Adipocyte (in vitro differentiated cells): Measurements from ENCODE around the gene ARHGAP24.

Source experiments
- DNase-seq: peaks from one replicate; pipeline ENCODE4 v3.0.0-alpha.2; 2015; ENCODE audit warnings: low read depth
- H3K27me3 ChIP-seq: replicated peaks from 2 replicates; pipeline ENCODE4 v1.7.0; 2013; ENCODE audit warnings: mild to moderate bottlenecking, low read length, moderate library complexity; ENCODE audit not compliant: control insufficient read depth, insufficient read depth
- H3K36me3 ChIP-seq: 2 replicates; pipeline ENCODE4 v1.7.0; 2013; ENCODE audit warnings: low read length, mild to moderate bottlenecking, moderate library complexity; ENCODE audit not compliant: control insufficient read depth, insufficient read depth, severe bottlenecking
- H3K4me1 ChIP-seq: 2 replicates; pipeline ENCODE4 v1.7.0; 2013; ENCODE audit warnings: mild to moderate bottlenecking, low read length, moderate library complexity; ENCODE audit not compliant: control insufficient read depth, insufficient read depth
- H3K4me3 ChIP-seq: 2 replicates; pipeline ENCODE4 v1.7.0; 2013; ENCODE audit warnings: mild to moderate bottlenecking, low read length, moderate library complexity
- H3K9ac ChIP-seq: 2 replicates; pipeline ENCODE4 v1.7.0; 2013; ENCODE audit warnings: mild to moderate bottlenecking, low read length, moderate library complexity
- H3K9me3 ChIP-seq: 2 replicates; pipeline ENCODE4 v1.7.0; 2013; ENCODE audit warnings: mild to moderate bottlenecking, low read length, moderate library complexity; ENCODE audit not compliant: control insufficient read depth

The ARHGAP24 gene

DNA sequence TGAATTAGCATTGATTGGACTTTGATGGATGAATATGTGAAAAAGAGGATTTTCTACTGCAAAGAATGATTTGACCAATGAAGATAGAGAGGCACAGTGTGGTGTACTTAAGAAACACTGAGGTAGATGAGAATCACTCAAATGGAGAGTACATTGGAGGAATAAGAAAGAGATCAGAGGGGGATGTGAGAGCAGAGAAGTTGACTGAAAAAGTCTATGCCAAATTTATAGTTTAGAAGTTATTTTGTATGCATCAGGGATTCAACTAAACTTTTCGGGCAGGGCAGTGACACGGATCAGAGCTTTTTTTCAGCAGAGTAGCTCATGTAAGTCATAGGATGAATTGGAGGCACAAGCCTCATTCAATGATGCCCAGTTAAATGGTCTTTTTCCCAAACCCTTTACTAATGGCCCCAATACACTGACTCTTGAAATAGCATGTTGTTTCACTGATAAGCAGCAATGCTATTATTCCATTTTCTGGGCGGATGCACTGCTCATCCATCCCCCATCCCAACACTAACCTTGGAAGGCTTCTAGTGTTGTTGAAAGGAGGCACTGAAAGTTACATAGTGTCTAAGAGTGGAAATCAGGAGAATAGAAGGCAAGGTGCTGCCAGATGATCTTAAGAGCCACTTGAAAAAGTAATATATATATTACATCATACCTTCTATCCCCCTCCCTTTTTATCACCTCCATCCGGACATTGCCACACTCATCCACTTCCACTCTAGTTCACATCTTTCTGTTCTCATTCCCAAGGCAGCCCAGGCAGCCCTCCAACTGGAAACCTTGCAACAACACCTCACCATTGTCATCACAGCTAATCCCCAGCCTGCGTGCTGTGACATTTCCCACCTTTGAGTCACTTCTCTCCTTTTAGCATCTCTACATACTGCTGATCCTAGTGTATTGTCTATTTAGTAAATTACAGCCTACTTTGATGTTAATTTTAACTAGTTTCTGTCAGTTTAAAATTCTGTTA is 46.1 kb downstream of the ARHGAP24 start:
- no peaks in the 10 kb centered on the region for H3K27me3 ChIP-seq
- H3K9ac ChIP-seq, result no peak overlapping the region
- no peaks in the 10 kb centered on the region for H3K9me3 ChIP-seq
- no peak overlapping the region for H3K4me3 ChIP-seq
- no peaks in the 10 kb centered on the region for H3K36me3 ChIP-seq
- H3K4me1 ChIP-seq, result peaks cover under 1% of the 10 kb centered on the region
- no peak for DNase-seq

DNA sequence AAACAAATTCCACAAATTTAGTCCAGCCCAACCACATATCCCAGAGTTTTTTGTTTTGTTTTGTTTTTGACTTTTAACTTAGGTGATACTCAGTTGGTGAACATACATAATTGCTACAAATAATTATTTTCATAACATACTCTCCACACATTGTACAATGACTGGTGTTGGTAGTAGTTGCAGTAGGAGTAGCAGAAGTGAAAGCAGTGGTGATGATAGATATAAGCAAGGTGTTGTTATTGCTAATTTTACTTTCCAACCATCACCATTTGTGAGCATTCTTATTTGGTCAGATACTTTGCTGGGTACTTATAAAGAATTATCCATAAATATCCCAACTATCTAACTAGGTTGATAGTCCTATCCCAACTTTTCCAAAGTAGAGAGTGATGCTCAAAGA is 47.3 kb downstream of the ARHGAP24 start:
- Histone ChIP-seq H3K4me3 (no peak overlapping the region), H3K36me3 (no peaks in the 10 kb centered on the region), H3K4me1 (no peaks in the 10 kb centered on the region), H3K9me3 (no peaks in the 10 kb centered on the region), H3K27me3 (no peaks in the 10 kb centered on the region), H3K9ac (no peak overlapping the region)
- DNase-seq, result no peak

DNA sequence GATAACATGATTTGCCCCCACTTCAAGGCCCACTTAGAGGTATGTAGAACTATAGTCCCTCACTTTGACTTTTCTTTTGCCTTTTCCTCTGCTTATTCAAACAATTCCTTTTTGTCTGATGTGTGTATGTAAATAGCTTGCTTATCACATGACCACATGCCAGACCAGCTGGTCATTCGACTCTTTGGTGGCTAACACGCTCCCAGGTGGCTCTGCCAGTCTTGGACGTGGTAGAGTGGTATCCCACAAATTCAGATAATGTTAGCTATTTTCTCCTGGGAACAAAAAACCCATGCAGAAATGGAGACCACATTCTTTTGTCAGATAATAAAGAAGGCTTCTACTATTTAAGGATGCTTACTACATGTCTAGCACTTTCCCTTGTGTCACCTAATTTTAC is 47.9 kb downstream of the ARHGAP24 start:
- DNase-seq, result no peak
- no peaks in the 10 kb centered on the region for H3K9me3 ChIP-seq
- no peaks in the 10 kb centered on the region for H3K4me1 ChIP-seq
- H3K36me3 ChIP-seq, result no peaks in the 10 kb centered on the region
- no peaks in the 10 kb centered on the region for H3K27me3 ChIP-seq
- H3K4me3 ChIP-seq, result no peak overlapping the region
- H3K9ac ChIP-seq, result no peak overlapping the region

GRCh38 chr4:85527815-85528214 is 52.9 kb downstream of the ARHGAP24 start:
- H3K4me3 ChIP-seq, result no peak overlapping the region
- no peaks in the 10 kb centered on the region for H3K4me1 ChIP-seq
- H3K9ac ChIP-seq, result no peak overlapping the region
- H3K9me3 ChIP-seq, result no peaks in the 10 kb centered on the region
- no peaks in the 10 kb centered on the region for H3K27me3 ChIP-seq
- no peak for DNase-seq
- no peaks in the 10 kb centered on the region for H3K36me3 ChIP-seq

- Histone ChIP-seq H3K4me3 (no peak overlapping the region), H3K9me3 (no peaks in the 10 kb centered on the region), H3K9ac (no peak overlapping the region), H3K4me1 (no peaks in the 10 kb centered on the region), H3K27me3 (no peaks in the 10 kb centered on the region), H3K36me3 (no peaks in the 10 kb centered on the region)
- DNase-seq, result no peak
These were observed 56.8 kb downstream of the ARHGAP24 start for GRCh38 chr4:85531560-85532341.

- Histone ChIP-seq H3K4me3 (no peak overlapping the region), H3K36me3 (no peaks in the 10 kb centered on the region), H3K27me3 (no peaks in the 10 kb centered on the region), H3K9ac (no peak overlapping the region), H3K9me3 (no peaks in the 10 kb centered on the region), H3K4me1 (no peaks in the 10 kb centered on the region)
- no peak for DNase-seq
These were observed 59.2 kb downstream of the ARHGAP24 start for GRCh38 chr4:85534120-85534519.

DNA sequence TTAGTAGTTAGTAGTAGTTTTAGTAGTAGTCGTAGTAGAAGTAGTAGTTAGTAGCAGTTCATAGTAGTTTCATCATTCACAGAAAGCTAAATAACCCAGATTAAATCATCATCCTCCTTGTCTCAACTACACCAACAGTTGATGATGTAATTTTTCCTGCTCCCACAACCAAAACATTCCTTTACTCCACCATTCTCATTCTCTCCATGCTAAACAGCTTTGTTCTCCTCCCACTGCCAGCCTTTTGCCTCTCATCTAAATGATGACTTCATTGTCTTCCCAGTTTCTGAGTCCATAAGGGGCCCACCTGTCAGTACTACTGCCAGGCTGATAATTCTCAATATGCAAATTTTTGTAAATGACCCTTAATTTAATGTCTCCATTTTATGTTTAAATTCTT is 68.9 kb downstream of the ARHGAP24 start:
- H3K27me3 ChIP-seq, result no peaks in the 10 kb centered on the region
- no peaks in the 10 kb centered on the region for H3K36me3 ChIP-seq
- no peak overlapping the region for H3K9ac ChIP-seq
- no peaks in the 10 kb centered on the region for H3K4me1 ChIP-seq
- peak; percentile 40 for DNase-seq
- H3K4me3 ChIP-seq, result no peak overlapping the region
- no peaks in the 10 kb centered on the region for H3K9me3 ChIP-seq

GRCh38 chr4:85544751-85545150 is 69.8 kb downstream of the ARHGAP24 start:
- no peak overlapping the region for H3K9ac ChIP-seq
- H3K9me3 ChIP-seq, result no peaks in the 10 kb centered on the region
- H3K4me1 ChIP-seq, result no peaks in the 10 kb centered on the region
- no peaks in the 10 kb centered on the region for H3K27me3 ChIP-seq
- no peak overlapping the region for H3K4me3 ChIP-seq
- DNase-seq, result no peak
- no peaks in the 10 kb centered on the region for H3K36me3 ChIP-seq

GRCh38 chr4:85548116-85548515 is 73.2 kb downstream of the ARHGAP24 start:
- Histone ChIP-seq H3K9me3 (peaks cover 3% of the 10 kb centered on the region), H3K4me1 (no peaks in the 10 kb centered on the region), H3K27me3 (no peaks in the 10 kb centered on the region), H3K4me3 (no peak overlapping the region), H3K9ac (no peak overlapping the region), H3K36me3 (no peaks in the 10 kb centered on the region)
- no peak for DNase-seq

- H3K4me3 ChIP-seq, result no peak overlapping the region
- H3K4me1 ChIP-seq, result no peaks in the 10 kb centered on the region
- DNase-seq, result no peak
- H3K9me3 ChIP-seq, result peaks cover 8% of the 10 kb centered on the region
- peaks cover 2% of the 10 kb centered on the region for H3K36me3 ChIP-seq
- H3K9ac ChIP-seq, result no peak overlapping the region
- H3K27me3 ChIP-seq, result no peaks in the 10 kb centered on the region
These were observed 73.9 kb downstream of the ARHGAP24 start for GRCh38 chr4:85548841-85549240.

GRCh38 chr4:85555206-85555605 is 80.3 kb downstream of the ARHGAP24 start:
- no peaks in the 10 kb centered on the region for H3K27me3 ChIP-seq
- peaks cover 13% of the 10 kb centered on the region for H3K9me3 ChIP-seq
- peaks cover 10% of the 10 kb centered on the region for H3K4me1 ChIP-seq
- peak; percentile 26 for DNase-seq
- H3K9ac ChIP-seq, result no peak overlapping the region
- peaks cover 5% of the 10 kb centered on the region for H3K36me3 ChIP-seq
- no peak overlapping the region for H3K4me3 ChIP-seq
